ENCODE measurements around the gene CTTNBP2NL.
"Not testable (repeated sequence)": the region's sequence is repeated elsewhere in the genome, so short reads cannot be mapped to it uniquely, and the experiment has no call there.

CTTNBP2NL gene

GRCh38 chr1:112393631-112393974, 2.4 kb upstream of the CTTNBP2NL start:
- Histone ChIP-seq H3K4me3 (no peak overlapping the region), H3K4me1 (peaks cover 31% of the 10 kb centered on the region), H3K27me3 (ENCODE audit: low read depth) (no peaks in the 10 kb centered on the region), H3K36me3 (replicated peaks) (no peaks in the 10 kb centered on the region), H3K9me3 (no peaks in the 10 kb centered on the region)
- in situ Hi-C loops (cut with MboI; ENCODE audit: low sequenced_read_pairs), result loop anchor here (5.0 kb wide), 3 partner anchors 69 to 314 kb away; partner anchors contain the start of genes CAPZA1, RHOC and ST7L
- DNase-seq (ENCODE audit: low spot score in 2 of 2), result no peak

GRCh38 chr1:112394743-112395062, 1.3 kb upstream of the CTTNBP2NL start:
- no peak for DNase-seq (ENCODE audit: low spot score in 2 of 2)
- Histone ChIP-seq H3K36me3 (replicated peaks) (no peaks in the 10 kb centered on the region), H3K4me3 (no peak overlapping the region), H3K27me3 (ENCODE audit: low read depth) (no peaks in the 10 kb centered on the region), H3K4me1 (peaks cover 31% of the 10 kb centered on the region), H3K9me3 (no peaks in the 10 kb centered on the region)
- in situ Hi-C loops (cut with MboI; ENCODE audit: low sequenced_read_pairs), result loop anchor here (5.0 kb wide), 3 partner anchors 68 to 313 kb away; partner anchors contain the start of genes CAPZA1, RHOC and ST7L

DNA sequence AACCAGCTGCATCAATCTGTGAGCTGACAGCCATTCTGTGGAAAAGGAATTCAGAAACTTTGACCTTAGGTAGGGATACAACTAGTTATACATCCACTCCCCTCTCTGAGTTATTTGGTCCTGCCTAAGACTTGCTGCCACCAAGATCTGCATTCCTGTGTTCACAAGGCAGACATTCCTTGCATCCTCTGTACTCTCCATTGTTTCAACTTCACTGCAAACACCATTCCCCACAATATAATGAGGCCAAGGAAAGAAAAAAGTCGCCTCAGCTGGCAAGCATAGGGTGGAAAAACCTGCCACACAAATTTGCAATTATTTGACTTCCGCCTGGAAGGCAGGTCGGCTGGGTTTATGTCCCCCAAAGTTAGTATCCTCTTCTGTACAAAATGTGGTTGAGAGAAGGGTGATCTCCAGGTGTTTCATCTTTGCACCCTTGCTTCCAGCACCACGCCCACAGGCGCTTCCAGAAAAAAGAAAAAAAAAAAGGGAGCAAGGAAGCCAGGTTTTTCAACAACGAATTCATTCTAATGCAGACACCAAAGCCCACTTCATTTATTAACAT, 676 bp upstream of the CTTNBP2NL start:
- no peaks in the 10 kb centered on the region for H3K27me3 ChIP-seq (ENCODE audit: low read depth)
- no peak for DNase-seq (ENCODE audit: low spot score in 2 of 2)
- H3K36me3 ChIP-seq (replicated peaks), result no peaks in the 10 kb centered on the region
- in situ Hi-C loops (cut with MboI; ENCODE audit: low sequenced_read_pairs), result no loop called here
- H3K9me3 ChIP-seq, result no peaks in the 10 kb centered on the region
- H3K4me3 ChIP-seq, result peak overlapping the region; percentile 92
- H3K4me1 ChIP-seq, result peaks cover 31% of the 10 kb centered on the region

GRCh38 chr1:112396653-112397471, 848 bp downstream of the CTTNBP2NL start:
- Histone ChIP-seq H3K4me3 (peak overlapping the region; percentile 92), H3K4me1 (peaks cover 34% of the 10 kb centered on the region), H3K27me3 (ENCODE audit: low read depth) (no peaks in the 10 kb centered on the region), H3K36me3 (replicated peaks) (no peaks in the 10 kb centered on the region), H3K9me3 (no peaks in the 10 kb centered on the region)
- in situ Hi-C loops (cut with MboI; ENCODE audit: low sequenced_read_pairs), result no loop called here
- peak; percentile 34 to 43 for DNase-seq (ENCODE audit: low spot score in 2 of 2)

DNA sequence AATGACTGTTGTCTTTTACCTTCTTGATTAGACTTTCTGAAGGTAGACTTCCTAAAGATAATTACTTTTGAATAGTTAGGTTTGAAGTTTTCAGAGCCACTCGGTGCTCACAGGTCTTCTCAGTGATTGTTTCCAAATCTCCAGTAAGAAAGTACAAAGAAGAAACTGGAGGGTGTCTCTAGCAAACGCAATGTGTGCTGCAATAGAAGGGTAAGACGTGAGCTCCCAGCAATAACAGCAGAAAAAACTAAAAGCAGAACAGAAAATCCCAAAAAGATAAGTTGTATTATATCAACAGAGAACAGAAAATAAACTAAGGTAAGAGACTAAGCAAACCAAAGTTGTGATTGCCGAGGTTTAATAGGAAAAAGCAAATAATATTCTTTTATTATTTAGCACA, 1.8 kb downstream of the CTTNBP2NL start:
- in situ Hi-C loops (cut with MboI; ENCODE audit: low sequenced_read_pairs), result no loop called here
- Histone ChIP-seq H3K4me3 (peak overlapping the region; percentile 92; the same call in 1 of the 2 replicates), H3K9me3 (no peaks in the 10 kb centered on the region), H3K27me3 (ENCODE audit: low read depth) (no peaks in the 10 kb centered on the region), H3K4me1 (peaks cover 44% of the 10 kb centered on the region), H3K36me3 (replicated peaks) (no peaks in the 10 kb centered on the region)
- no peak for DNase-seq (ENCODE audit: low spot score in 2 of 2)

DNA sequence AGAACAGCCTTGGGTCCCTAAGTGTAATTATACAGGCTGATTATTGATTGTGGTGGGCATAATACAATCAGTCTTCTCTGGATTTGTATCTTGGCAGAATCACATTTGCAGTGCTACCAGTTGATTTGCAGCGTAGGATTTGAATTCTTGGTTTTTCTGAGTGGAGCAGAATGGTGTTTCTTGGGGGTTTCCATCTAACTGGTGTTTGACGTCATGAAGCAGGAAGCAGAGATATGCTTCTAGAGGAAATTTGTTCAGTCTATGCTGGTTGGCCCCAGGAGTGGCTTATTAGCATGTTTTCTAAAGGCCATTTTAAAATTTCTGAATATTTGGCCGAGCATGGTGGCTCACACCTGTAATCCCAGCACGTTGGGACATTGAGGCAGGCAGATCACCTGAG, 3.4 kb downstream of the CTTNBP2NL start:
- no peaks in the 10 kb centered on the region for H3K36me3 ChIP-seq (replicated peaks)
- no peak overlapping the region for H3K4me3 ChIP-seq
- no peak for DNase-seq (ENCODE audit: low spot score in 2 of 2)
- no peaks in the 10 kb centered on the region for H3K27me3 ChIP-seq (ENCODE audit: low read depth)
- H3K9me3 ChIP-seq, result no peaks in the 10 kb centered on the region
- H3K4me1 ChIP-seq, result peaks cover 55% of the 10 kb centered on the region
- in situ Hi-C loops (cut with MboI; ENCODE audit: low sequenced_read_pairs), result no loop called here

DNA sequence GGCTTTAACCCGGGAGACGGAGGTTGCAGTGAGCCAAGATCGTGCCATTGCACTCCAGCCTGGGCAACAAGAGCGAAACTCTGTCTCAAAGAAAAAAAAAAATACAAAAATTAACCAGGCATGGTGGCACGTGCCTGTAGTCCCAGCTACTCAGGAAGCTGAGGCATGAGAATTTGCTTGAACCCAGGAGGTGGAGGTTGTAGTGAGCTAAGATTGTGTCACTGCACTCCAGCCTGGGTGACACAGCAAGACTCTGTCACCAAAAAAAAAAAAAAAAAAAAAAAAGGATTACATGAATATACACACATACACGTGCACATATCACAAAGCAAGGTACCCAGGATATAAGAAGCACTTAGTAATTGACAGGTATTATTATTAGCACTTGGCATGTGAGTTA, 4.7 kb downstream of the CTTNBP2NL start:
- H3K27me3 ChIP-seq (ENCODE audit: low read depth); H3K4me3 ChIP-seq; in situ Hi-C loops (cut with MboI; ENCODE audit: low sequenced_read_pairs); H3K9me3 ChIP-seq; DNase-seq (ENCODE audit: low spot score in 2 of 2); H3K36me3 ChIP-seq (replicated peaks): not testable (repeated sequence)
- peaks cover 58% of the 10 kb centered on the region for H3K4me1 ChIP-seq

GRCh38 chr1:112402682-112403643, 6.9 kb downstream of the CTTNBP2NL start:
- H3K36me3 ChIP-seq (replicated peaks), result no peaks in the 10 kb centered on the region
- H3K9me3 ChIP-seq, result no peaks in the 10 kb centered on the region
- H3K27me3 ChIP-seq (ENCODE audit: low read depth), result no peaks in the 10 kb centered on the region
- in situ Hi-C loops (cut with MboI; ENCODE audit: low sequenced_read_pairs), result no loop called here
- DNase-seq (ENCODE audit: low spot score in 2 of 2), result no peak
- no peak overlapping the region for H3K4me3 ChIP-seq
- H3K4me1 ChIP-seq, result peaks cover 60% of the 10 kb centered on the region

GRCh38 chr1:112406771-112407170, 10.8 kb downstream of the CTTNBP2NL start:
- H3K4me1 ChIP-seq, result peaks cover 49% of the 10 kb centered on the region
- H3K36me3 ChIP-seq (replicated peaks), result no peaks in the 10 kb centered on the region
- H3K4me3 ChIP-seq, result no peak overlapping the region
- in situ Hi-C loops (cut with MboI; ENCODE audit: low sequenced_read_pairs), result no loop called here
- no peaks in the 10 kb centered on the region for H3K27me3 ChIP-seq (ENCODE audit: low read depth)
- H3K9me3 ChIP-seq, result no peaks in the 10 kb centered on the region
- no peak for DNase-seq (ENCODE audit: low spot score in 2 of 2)

DNA sequence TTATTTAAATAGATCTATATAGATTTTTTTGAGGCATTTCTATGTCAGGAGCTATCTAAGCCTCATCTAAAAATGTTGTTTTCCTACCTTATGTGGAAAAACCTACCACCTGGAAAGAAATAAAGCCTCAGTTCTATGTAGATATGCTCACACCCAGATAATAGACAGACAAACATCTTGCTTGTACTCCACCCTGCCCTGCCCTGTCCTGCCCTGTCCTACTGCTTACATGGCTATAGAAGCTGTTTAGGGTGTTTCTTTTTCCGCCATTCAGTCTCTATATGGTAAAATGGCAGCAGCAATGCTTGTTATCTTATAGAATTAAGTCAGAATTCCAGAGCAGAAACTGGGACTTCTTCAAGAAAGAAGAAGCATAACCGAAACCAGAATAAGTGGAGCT, 13.4 kb downstream of the CTTNBP2NL start:
- peaks cover 25% of the 10 kb centered on the region for H3K4me1 ChIP-seq
- DNase-seq (ENCODE audit: low spot score in 2 of 2), result no peak
- no peaks in the 10 kb centered on the region for H3K27me3 ChIP-seq (ENCODE audit: low read depth)
- H3K9me3 ChIP-seq, result no peaks in the 10 kb centered on the region
- in situ Hi-C loops (cut with MboI; ENCODE audit: low sequenced_read_pairs), result no loop called here
- peaks cover 3% of the 10 kb centered on the region for H3K36me3 ChIP-seq (replicated peaks)
- no peak overlapping the region for H3K4me3 ChIP-seq

GRCh38 chr1:112410673-112411072, 14.7 kb downstream of the CTTNBP2NL start:
- Histone ChIP-seq H3K4me3 (no peak overlapping the region), H3K4me1 (peaks cover 12% of the 10 kb centered on the region), H3K9me3 (no peaks in the 10 kb centered on the region), H3K36me3 (replicated peaks) (peaks cover 4% of the 10 kb centered on the region), H3K27me3 (ENCODE audit: low read depth) (no peaks in the 10 kb centered on the region)
- no peak for DNase-seq (ENCODE audit: low spot score in 2 of 2)
- in situ Hi-C loops (cut with MboI; ENCODE audit: low sequenced_read_pairs), result no loop called here

GRCh38 chr1:112417271-112417670, 21.3 kb downstream of the CTTNBP2NL start:
- peaks cover 22% of the 10 kb centered on the region for H3K36me3 ChIP-seq (replicated peaks)
- H3K27me3 ChIP-seq (ENCODE audit: low read depth), result no peaks in the 10 kb centered on the region
- H3K4me1 ChIP-seq, result no peaks in the 10 kb centered on the region; the same call in 1 of the 2 replicates
- in situ Hi-C loops (cut with MboI; ENCODE audit: low sequenced_read_pairs), result no loop called here
- H3K9me3 ChIP-seq, result no peaks in the 10 kb centered on the region
- no peak overlapping the region for H3K4me3 ChIP-seq
- DNase-seq (ENCODE audit: low spot score in 2 of 2), result no peak

- DNase-seq (ENCODE audit: low spot score in 2 of 2), result no peak
- in situ Hi-C loops (cut with MboI; ENCODE audit: low sequenced_read_pairs), result no loop called here
- H3K36me3 ChIP-seq (replicated peaks), result peaks cover 22% of the 10 kb centered on the region
Measured at GRCh38 chr1:112418099-112418892, 22.3 kb downstream of the CTTNBP2NL start.

More at GRCh38 chr1:112418099-112418892, 22.3 kb downstream of the CTTNBP2NL start:
- no peak overlapping the region for H3K4me3 ChIP-seq
- H3K27me3 ChIP-seq (ENCODE audit: low read depth), result no peaks in the 10 kb centered on the region
- H3K4me1 ChIP-seq, result peaks cover 5% of the 10 kb centered on the region
- no peaks in the 10 kb centered on the region for H3K9me3 ChIP-seq
